GM03348 (cell line): ENCODE data around the gene TSPAN4.

Experiments
- DNase-seq: peaks from one replicate; pipeline ENCODE4 v3.0.0; 2012; ENCODE audit warnings: low spot score

TSPAN4 gene

GRCh38 chr11:889257-889656 lies 46.6 kb downstream of the TSPAN4 start:
- DNase-seq = no peak

GRCh38 chr11:889687-890475 lies 47.2 kb downstream of the TSPAN4 start:
- no peak for DNase-seq

DNA sequence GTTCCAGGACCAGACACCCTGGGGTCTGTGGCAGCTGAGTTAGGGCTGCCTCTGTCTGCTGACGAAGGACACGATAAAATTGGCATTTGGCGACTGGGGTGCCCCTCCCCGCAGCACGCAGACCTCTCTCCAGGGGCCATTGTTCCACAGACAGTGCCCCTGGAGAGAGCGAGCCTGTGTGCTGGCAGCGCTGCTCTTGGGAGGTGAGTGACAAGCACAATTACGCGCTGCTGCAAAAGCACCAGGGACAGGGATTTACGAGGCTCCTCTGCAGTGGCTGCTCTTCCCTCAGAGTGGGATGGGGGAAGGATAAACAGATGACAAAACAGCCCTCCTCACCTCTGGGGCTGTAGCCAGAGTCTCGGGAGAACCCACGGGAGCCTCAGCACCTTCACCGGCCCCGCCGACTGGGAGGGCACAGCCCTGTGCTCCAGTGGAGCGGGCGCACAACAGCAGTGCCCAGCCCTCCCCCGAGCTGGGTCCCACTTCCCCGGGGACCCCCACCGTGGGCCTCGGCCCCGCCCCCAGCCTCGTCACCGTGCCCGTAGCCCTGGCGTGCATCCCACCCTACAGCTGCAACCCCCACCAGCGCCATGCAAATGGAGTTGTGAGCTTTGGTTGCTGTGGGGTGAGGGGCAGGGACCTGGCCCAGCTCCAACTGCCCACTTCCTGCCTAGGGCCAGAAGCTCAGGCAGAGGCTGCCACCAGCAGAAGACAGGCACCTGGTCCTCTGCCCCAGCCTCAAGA lies 48.3 kb downstream of the TSPAN4 start:
- no peak for DNase-seq

- DNase-seq = no peak
Observed at GRCh38 chr11:893008-893654, 50.5 kb downstream of the TSPAN4 start.

DNA sequence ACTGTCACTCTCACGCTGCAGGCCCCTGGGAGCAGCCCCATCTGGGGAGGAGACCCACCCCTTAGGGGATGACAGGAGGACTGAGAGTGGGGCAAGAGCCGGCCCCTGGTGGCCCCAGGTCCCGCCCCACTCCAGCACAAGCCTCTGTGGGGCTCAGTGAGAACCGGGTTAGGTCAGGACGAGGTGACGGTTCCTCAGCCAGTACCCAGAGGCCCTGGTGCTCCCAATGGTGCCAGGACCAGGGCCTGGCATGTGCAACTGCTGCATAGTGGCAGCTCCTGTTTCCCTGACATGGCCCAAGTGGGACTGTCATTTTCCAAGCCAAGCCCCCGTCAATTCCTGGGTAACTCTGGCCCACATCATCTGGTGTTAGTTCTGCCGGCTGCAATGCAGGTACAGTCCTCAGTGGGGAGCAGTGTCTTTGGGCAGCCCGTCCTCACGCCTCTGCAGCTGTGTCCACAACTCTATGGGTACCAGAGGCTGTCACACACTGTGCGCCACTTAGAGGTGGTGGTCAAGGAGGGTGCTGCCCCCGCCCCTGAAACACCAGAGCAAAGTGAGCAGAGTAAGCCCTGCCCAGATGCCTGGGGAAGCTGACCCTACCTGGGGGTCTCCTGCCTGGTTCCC lies 52.0 kb downstream of the TSPAN4 start:
- no peak for DNase-seq

DNA sequence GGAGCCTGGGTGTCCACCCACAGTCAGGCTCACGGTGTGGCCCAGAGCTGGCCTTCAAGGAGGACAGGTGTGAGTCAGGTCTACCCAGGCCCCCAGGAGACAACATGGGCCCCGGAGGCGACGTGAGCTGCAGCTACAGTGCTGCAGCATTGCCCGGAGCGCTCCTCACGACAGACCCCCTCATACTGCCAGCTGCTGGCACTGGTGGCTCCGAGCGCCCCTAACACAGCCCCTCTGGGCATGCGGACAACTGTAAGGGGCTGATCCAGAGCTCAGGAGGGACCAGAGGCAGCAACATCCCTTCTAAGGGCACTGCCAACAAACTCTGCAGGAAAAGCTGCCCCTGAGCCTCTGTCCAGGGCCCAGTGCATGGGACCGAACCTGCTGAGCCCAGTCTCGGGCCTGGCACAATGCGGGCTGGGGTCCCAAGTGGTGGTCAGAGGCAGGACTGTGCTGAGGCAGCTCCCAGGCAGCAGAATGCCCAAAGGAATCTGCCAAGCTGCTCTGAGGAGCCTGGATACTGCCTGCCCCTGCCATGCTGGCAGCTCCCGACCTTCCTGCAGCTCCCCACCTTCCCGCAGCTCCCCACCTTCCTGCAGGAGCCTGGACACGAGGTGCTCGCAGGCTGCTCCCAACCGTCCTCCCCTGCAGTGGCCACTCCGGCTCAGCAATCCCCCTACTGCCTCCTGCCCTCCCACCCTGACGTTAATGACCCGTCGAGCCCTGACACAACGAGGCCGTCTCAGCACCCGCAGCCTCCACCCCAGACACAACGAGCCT lies 52.9 kb downstream of the TSPAN4 start:
- DNase-seq = no peak

DNA sequence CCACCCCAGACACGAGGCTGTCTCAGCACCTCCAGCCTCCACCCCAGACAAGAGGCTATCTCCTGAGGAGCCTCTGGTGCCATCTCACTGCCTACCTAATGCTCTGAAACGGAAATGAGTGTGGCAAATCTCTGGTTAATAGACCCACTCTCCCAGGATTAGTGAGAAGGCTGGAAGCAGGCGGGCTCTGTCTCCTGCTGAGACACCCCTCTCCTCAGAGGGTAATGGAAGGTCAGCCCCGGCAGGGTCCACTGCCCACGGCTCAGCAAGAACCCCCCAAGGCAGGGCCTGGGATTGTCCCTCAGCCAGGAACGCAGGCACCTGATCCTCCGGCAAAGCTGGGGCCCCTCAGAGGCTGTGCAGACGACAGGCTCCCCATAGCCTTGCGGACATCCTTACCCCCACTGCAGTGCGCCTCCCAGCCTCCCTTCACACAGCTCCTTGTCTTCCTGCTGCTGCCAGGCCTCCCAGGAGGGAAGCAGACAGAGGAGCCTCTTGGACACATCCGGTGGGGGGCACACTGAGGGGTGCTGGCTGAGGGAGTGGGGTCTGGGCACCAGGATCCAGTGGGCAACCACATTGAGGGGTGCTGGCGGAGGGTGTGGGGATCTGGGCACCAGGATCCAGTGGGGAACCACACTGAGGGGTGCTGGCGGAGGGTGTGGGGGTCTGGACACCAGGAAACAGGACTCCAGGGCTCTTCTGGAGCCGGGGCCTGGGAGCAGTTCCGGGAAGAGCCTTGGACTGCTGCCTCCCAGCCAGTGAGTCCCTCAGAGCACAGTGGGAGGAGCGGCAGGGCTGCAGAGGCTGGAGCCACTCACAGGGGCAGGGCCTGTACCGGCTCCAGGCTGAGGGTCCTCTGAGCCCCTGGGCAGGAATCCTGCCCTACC lies 54.8 kb downstream of the TSPAN4 start:
- DNase-seq = no peak

DNA sequence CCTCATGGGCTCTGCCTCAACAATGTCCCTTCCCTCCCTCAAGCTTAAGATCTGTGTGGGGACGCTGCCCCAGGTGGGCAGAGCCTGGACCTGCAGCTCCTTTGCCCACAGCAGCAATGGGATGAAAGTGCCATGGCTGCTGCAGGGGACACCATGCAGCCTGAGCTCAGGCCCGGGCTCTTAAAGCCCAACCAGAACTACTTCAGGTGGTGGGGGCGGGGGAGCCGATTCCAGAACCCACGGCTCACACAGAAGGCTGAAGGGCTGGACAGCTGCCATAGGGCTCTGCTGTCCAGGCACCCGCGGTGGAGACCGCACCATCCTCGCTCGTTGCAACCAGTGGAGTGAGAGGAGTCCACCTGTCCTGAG lies 55.5 kb downstream of the TSPAN4 start:
- DNase-seq = no peak

DNA sequence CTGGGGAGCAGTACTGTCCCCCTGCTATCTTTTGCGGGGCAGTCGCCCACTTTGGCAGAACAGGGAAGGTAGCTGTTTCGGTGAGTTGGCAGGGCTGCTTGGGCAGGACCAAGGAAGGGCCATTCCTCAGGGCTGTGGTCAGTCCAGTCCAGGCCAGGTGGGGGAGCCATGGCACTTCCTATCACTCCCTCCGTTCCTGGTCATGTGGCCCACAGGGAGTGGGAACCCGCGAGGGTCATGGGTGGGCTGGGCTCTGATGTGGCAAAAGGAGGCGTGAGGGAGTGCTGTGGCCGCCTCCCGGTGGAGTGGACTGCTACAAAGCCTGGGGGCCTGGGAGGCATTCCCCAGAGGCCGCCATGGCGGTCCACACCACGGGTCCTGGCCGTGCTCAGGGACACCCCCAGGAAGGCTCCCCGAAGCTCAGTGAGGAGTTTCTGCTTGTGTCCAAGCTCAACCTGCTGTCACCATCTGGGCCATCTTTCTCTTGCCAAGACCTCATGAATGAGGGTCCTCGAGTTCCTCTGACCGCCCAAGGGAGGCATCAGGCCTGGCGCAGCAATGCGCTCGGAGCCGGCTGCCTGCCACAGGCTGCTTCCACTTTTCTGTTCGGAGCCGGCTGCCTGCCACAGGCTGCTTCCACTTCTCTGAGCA lies 56.0 kb downstream of the TSPAN4 start:
- DNase-seq = no peak

- no peak for DNase-seq
Observed at GRCh38 chr11:899724-900123, 57.1 kb downstream of the TSPAN4 start.

GRCh38 chr11:900545-900944 lies 57.9 kb downstream of the TSPAN4 start:
- DNase-seq = no peak

- no peak for DNase-seq
Observed at GRCh38 chr11:901452-902061, 58.9 kb downstream of the TSPAN4 start.

- DNase-seq = no peak
Observed at GRCh38 chr11:904380-904779, 61.7 kb downstream of the TSPAN4 start.

- no peak for DNase-seq
Observed at GRCh38 chr11:905952-906351, 63.3 kb downstream of the TSPAN4 start.

DNA sequence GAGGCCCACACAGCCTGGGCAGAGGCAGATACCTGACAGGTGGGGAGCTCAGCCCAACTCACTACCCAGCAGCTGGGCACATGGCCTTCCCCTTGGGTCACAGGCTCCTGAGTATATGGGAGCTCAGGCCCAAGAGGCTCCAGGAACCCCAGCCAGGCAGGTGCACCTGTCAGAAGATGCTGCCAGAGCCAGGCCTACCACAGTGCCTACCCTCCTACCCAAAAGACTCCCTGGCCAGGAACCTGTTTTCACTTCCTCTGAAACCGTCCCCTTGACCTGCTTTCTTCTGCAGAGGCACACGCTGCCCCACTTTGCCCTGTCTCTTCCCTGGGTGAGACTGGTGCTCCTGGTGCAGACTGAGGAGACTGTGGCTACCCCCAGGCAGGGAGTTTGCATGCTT lies 65.0 kb downstream of the TSPAN4 start:
- DNase-seq = no peak

- no peak for DNase-seq
Observed at GRCh38 chr11:908273-908672, 65.6 kb downstream of the TSPAN4 start.

GRCh38 chr11:909406-909805 lies 66.8 kb downstream of the TSPAN4 start:
- no peak for DNase-seq

- DNase-seq = no peak
Observed at GRCh38 chr11:910044-910588, 67.5 kb downstream of the TSPAN4 start.

- peak; percentile 98 for DNase-seq
Observed at GRCh38 chr11:910589-911030, 68.0 kb downstream of the TSPAN4 start, which contains the start of gene CHID1. Gene CHID1 (minus strand): TSS chr11:910810. CDS start chr11:904816, 5,994 bp downstream.
